Tibial nerve (tissue), 4 donors: Measurements from ENCODE around the gene MPV17. TPM values are rescaled to one million over a fixed set of nuclear protein-coding genes. Genes with fewer than 3 reads are reported as not detected.

Experiments
- DNase-seq, 2 donors: peaks; one replicate each; pipeline ENCODE4 v3.0.0-alpha.2; 2019; ENCODE audit warnings: low spot score in 2 of 2
- H3K27ac ChIP-seq, 4 donors: fragments of 200-600 bp; sonication (generic) in 3 of 4; one replicate each; pipeline ENCODE4 v1.5.1; 2017 to 2019; ENCODE audit warnings: mild to moderate bottlenecking in 1 of 4
- H3K27me3 ChIP-seq, 2 donors: fragments of 200-600 bp; sonication (generic) in 1 of 2; one replicate each; pipeline versions ENCODE4 v1.5.1 to v1.6.0; 2017 to 2019
- H3K36me3 ChIP-seq, 3 donors: fragments of 200-600 bp; sonication (generic); one replicate each; pipeline ENCODE4 v1.5.1; 2018 to 2019
- H3K4me1 ChIP-seq, 4 donors: fragments of 200-600 bp; sonication (generic) in 3 of 4; one replicate each; pipeline ENCODE4 v1.5.1; 2017 to 2019
- H3K4me3 ChIP-seq, 4 donors: fragments of 200-600 bp; sonication (generic) in 3 of 4; one replicate each; pipeline ENCODE4 v1.5.1; 2017 to 2019; ENCODE audit warnings: mild to moderate bottlenecking in 1 of 4, moderate library complexity in 1 of 4
- H3K9me3 ChIP-seq, 4 donors: fragments of 200-600 bp; sonication (generic) in 3 of 4; one replicate each; pipeline ENCODE4 v1.5.1; 2017 to 2019
- CTCF ChIP-seq, 5 experiments: fragments of 200-600 bp in 3 of 5; fragments of 450-650 bp in 2 of 5; sonication (generic) in 3 of 5; IDR thresholded peaks; one replicate each; pipeline ENCODE4 v1.5.1; 2016 to 2019; ENCODE audit warnings: antibody characterized with exemption in 5 of 5, mild to moderate bottlenecking in 3 of 5, moderate library complexity in 2 of 5
- EP300 ChIP-seq, 2 donors: sonication (generic); formaldehyde crosslinking; IDR thresholded peaks; one replicate each; pipeline ENCODE4 v1.6.1; 2017; ENCODE audit warnings: antibody characterized with exemption in 2 of 2, mild to moderate bottlenecking in 1 of 2
- POLR2A ChIP-seq, 2 donors: fragments of 450-650 bp; IDR thresholded peaks; one replicate each; pipeline ENCODE4 v1.6.1; 2017; ENCODE audit warnings: antibody characterized with exemption in 2 of 2, mild to moderate bottlenecking in 2 of 2, moderate library complexity in 2 of 2
- WGBS, 2 donors: methylation state at CpG; one replicate each; pipeline ENCODE4 v1.1.5; 2018; 5-methylcytosine and 5-hydroxymethylcytosine counted together
- total RNA-seq, 4 donors: library from RNA; depleted of rRNA; stranded (reverse); fragments of >200 nt; gene quantifications; one replicate each; pipeline ENCODE4 v1.1.0, GENCODE V29; 2016

The MPV17 gene
- total RNA-seq, 4 donors from 2014 or later: 68.4 to 105 (median 87.3) TPM

- no peak for DNase-seq
- H3K4me3 ChIP-seq: no peak overlapping the region
- WGBS, 2 donors: 97 to 100% methylated on average over 1 of the region's 1 CpG
- no peaks in the 10 kb centered on the region for H3K9me3 ChIP-seq
- H3K27me3 ChIP-seq: peaks cover 0 to 12% of the 10 kb centered on the region in 2 donors
- H3K4me1 ChIP-seq: peaks cover 0 to 14% (median 5%) of the 10 kb centered on the region in 4 donors
- no peaks in the 10 kb centered on the region for H3K36me3 ChIP-seq
- no peak overlapping the region for H3K27ac ChIP-seq
- TF ChIP-seq CTCF (IDR thresholded peaks at IDR 0.05): no peak
Measured at GRCh38 chr2:27284996-27285395, 37.9 kb downstream of the MPV17 start.

DNA sequence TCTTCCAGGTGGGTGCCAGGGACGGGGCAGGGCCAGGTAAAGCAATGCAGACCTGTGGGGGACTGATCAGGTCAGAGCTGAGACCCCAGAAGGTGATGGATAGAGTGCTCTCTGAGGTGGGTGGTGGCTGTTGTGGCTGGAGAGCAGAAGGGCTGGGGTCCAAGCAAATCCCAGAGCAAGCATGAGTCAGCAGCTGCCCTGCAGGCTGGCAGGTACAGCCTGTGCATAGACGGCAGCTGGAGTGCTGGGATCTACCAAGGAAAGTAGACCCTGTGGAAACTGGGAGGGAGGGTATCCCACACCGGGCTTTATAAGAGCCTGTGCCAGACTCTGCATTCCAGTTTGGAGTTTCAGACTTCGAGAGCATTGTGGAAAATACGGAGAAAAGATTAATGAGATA lies 40.0 kb downstream of the MPV17 start:
- H3K27ac ChIP-seq: no peak overlapping the region
- TF ChIP-seq CTCF (IDR thresholded peaks at IDR 0.05) (no peak), POLR2A (IDR thresholded peaks at IDR 0.05) (no peak), EP300 (IDR thresholded peaks at IDR 0.05) (no peak)
- peaks cover 0 to 18% (median 5%) of the 10 kb centered on the region in 4 donors for H3K4me1 ChIP-seq
- peaks cover 0 to 11% of the 10 kb centered on the region in 2 donors for H3K27me3 ChIP-seq
- no peaks in the 10 kb centered on the region for H3K9me3 ChIP-seq
- WGBS, 2 donors: 54 to 57% methylated on average over 5 of the region's 5 CpGs
- DNase-seq: no peak
- no peaks in the 10 kb centered on the region for H3K36me3 ChIP-seq
- no peak overlapping the region for H3K4me3 ChIP-seq

DNA sequence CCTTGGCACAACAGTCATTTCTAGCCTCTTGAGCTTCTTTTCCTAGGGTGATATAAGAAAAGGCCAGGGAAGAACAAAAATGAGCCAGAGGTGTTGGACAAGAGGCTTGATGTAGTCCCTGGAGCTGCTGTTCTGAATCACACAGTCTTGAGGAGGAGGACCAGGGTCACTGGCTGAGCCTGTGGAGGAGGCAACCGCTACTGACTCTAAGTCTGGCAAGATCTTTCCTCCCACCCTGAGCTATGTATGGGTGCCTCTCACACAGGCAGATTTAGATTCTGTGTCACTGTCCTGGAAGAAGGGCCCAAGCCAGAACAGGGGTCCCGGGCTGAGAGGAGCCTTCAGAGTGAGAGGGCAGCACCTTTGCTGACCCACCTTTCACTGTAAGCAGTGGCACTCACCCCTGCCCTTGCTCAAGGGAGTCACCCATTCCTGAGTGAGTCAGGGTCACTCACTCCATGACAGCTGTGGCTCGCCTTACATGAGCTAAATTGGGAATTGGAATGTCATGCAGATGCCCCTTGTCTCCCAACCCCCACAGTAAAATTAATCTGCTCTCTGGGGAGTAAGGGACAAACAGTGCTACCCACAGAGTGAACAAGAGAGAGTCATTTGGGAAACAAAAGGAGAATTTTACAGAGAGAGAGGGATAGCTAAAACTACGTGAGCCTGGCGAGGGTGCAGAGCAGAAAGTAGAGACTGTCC lies 40.9 kb downstream of the MPV17 start, which contains the start of gene TRIM54:
TSS of gene TRIM54 (plus strand) at position 575 of the 705 bp plus-strand sequence. CDS start 303 bp downstream, outside the sequence.
- 51 to 53% methylated on average over 4 to 5 of the region's 5 CpGs for WGBS, 2 donors
- peaks cover 0 to 18% (median 5%) of the 10 kb centered on the region in 4 donors for H3K4me1 ChIP-seq
- TF ChIP-seq EP300 (IDR thresholded peaks at IDR 0.05) (no peak), CTCF (IDR thresholded peaks at IDR 0.05) (no peak), POLR2A (IDR thresholded peaks at IDR 0.05) (no peak)

GRCh38 chr2:27281442-27281841 lies 41.5 kb downstream of the MPV17 start:
- Histone ChIP-seq H3K27me3 (peaks cover 0 to 21% of the 10 kb centered on the region in 2 donors), H3K4me1 (peaks cover 0 to 18% (median 5%) of the 10 kb centered on the region in 4 donors), H3K27ac (no peak overlapping the region), H3K9me3 (no peaks in the 10 kb centered on the region), H3K36me3 (no peaks in the 10 kb centered on the region), H3K4me3 (no peak overlapping the region)
- TF ChIP-seq CTCF (IDR thresholded peaks at IDR 0.05) (no peak), EP300 (IDR thresholded peaks at IDR 0.05) (no peak), POLR2A (IDR thresholded peaks at IDR 0.05) (no peak)
- no peak for DNase-seq
- 54 to 68% methylated on average over 3 of the region's 3 CpGs for WGBS, 2 donors

More for the DNA sequence above, 40.9 kb downstream of the MPV17 start, which contains the start of gene TRIM54:
- Histone ChIP-seq H3K27ac (no peak within 1 kb of the TSS), H3K4me3 (no peak within 1 kb of the TSS), H3K9me3 (no peaks in the 10 kb centered on the region), H3K27me3 (peaks cover 0 to 19% of the 10 kb centered on the region in 2 donors), H3K36me3 (no peaks in the 10 kb centered on the region)
- no peak for DNase-seq

DNA sequence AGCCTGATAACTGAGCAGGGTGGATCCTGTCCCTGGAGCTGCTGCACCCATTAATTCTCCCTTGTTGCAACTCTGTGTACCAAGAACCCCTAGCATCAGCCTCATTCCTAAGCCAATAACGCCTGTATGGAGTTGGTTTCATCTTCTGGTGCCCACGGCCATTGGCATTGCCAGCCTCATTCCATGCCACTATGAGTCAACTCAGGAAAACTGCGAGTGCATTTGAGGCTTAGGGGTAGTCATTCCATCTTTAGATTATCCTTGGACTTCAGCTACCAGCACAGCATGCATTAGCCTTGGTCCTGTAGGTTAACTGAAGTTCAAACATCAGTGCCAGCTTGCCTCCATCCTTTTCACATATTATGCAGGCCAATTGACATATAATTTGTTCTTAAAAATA lies 42.1 kb downstream of the MPV17 start:
- DNase-seq: no peak
- Histone ChIP-seq H3K4me3 (no peak overlapping the region), H3K4me1 (peaks cover 0 to 18% (median 5%) of the 10 kb centered on the region in 4 donors), H3K9me3 (no peaks in the 10 kb centered on the region), H3K27ac (no peak overlapping the region), H3K27me3 (peaks cover 0 to 21% of the 10 kb centered on the region in 2 donors), H3K36me3 (no peaks in the 10 kb centered on the region)
- TF ChIP-seq CTCF (IDR thresholded peaks at IDR 0.05) (no peak), EP300 (IDR thresholded peaks at IDR 0.05) (no peak), POLR2A (IDR thresholded peaks at IDR 0.05) (no peak)
- WGBS, 2 donors: 60 to 68% methylated on average over 3 of the region's 3 CpGs
